ENCODE measurements around the gene IMMP2L. TPM values are rescaled to one million over a fixed set of nuclear protein-coding genes. Genes with fewer than 3 reads are reported as not detected.

The IMMP2L gene
- total and polyA plus RNA-seq, 2 of the 4 experiments (the other 2 are of a cell fraction), result 5.8 to 9.3 TPM

GRCh38 chr7:111063166-111063565 is 499.1 kb downstream of the IMMP2L start:
- dilution Hi-C loops (cut with HindIII; ENCODE audit: low sequenced_read_pairs, unreplicated experiment) (no loop called here), intact Hi-C loops (cut with micrococcal nuclease) (no loop called here), in situ Hi-C loops (cut with MboI; ENCODE audit: low sequenced_read_pairs) (no loop called here)
- ChIA-PET POLR2A (ENCODE audit: unreplicated experiment) (no interaction called here), CTCF (no interaction called here)
- TF ChIP-seq NFE2L2 (IDR thresholded peaks at IDR 0.05; ENCODE audit: low read depth, low read length) (no peak), CEBPB (IDR thresholded peaks at IDR 0.05; ENCODE audit: low read depth, low read length) (no peak), SMC3 (IDR thresholded peaks at IDR 0.05; ENCODE audit: low read depth, low read length) (no peak), RCOR1 (IDR thresholded peaks at IDR 0.05; ENCODE audit: insufficient replicate concordance, low read length) (no peak), POLR2A (IDR thresholded peaks at IDR 0.05; ENCODE audit: low read depth, low read length) (no peak), FOS (IDR thresholded peaks at IDR 0.05; ENCODE audit: low read depth, low read length) (no peak), CHD1 (IDR thresholded peaks at IDR 0.05; ENCODE audit: low read depth, low read length) (no peak), MAZ (IDR thresholded peaks at IDR 0.05; ENCODE audit: borderline replicate concordance, low read depth, low read length) (no peak), MXI1 (IDR thresholded peaks at IDR 0.05; ENCODE audit: borderline replicate concordance, low read depth, low read length) (no peak), RFX5 (IDR thresholded peaks at IDR 0.05; ENCODE audit: low read depth, low read length) (no peak), MAFK (IDR thresholded peaks at IDR 0.05; ENCODE audit: low read depth, low read length) (no peak), CTCF (conservative IDR thresholded peaks at IDR 0.05; ENCODE audit: low read depth, low read length) (no peak)
- TF ChIP-seq, protein P1, sequence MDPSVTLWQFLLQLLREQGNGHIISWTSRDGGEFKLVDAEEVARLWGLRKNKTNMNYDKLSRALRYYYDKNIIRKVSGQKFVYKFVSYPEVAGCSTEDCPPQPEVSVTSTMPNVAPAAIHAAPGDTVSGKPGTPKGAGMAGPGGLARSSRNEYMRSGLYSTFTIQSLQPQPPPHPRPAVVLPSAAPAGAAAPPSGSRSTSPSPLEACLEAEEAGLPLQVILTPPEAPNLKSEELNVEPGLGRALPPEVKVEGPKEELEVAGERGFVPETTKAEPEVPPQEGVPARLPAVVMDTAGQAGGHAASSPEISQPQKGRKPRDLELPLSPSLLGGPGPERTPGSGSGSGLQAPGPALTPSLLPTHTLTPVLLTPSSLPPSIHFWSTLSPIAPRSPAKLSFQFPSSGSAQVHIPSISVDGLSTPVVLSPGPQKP (IDR thresholded peaks at IDR 0.05; ENCODE audit: borderline replicate concordance, low read depth, low read length), result no peak
- H2BK5ac ChIP-seq (ENCODE audit: low read depth, low read length, poor library complexity, severe bottlenecking), result no peak overlapping the region
- H4K8ac ChIP-seq (ENCODE audit: low read depth in 2 of 2, low read length in 2 of 2), result no peak overlapping the region
- no peaks in the 10 kb centered on the region for H3K36me3 ChIP-seq (ENCODE audit: control insufficient read depth, insufficient read depth, low read length)
- no peaks in the 10 kb centered on the region for H3K27me3 ChIP-seq (ENCODE audit: control insufficient read depth, insufficient read depth, low read length)
- BruUV-seq (replicated peaks), result no TSS peak
- no peak overlapping the region for H3K14ac ChIP-seq (replicated peaks; ENCODE audit: low read depth, low read length)
- H3K27ac ChIP-seq (ENCODE audit: insufficient read depth, low read length), result no peak overlapping the region
- 82% methylated on average over 1 of the region's 1 CpG; no CpG with 5 or more reads in 1 of the 2 experiments for WGBS, 2 experiments (ENCODE audit: extremely low coverage in 2 of 2, insufficient read length in 1 of 2)
- H4K91ac ChIP-seq (ENCODE audit: insufficient read depth, low read depth, low read length), result no peak overlapping the region
- no peak overlapping the region for H3K4me3 ChIP-seq (ENCODE audit: insufficient read depth, low read depth, low read length)
- no peak overlapping the region for H2BK15ac ChIP-seq (ENCODE audit: low read depth, low read length)
- no peak overlapping the region for H3K4me2 ChIP-seq (ENCODE audit: low read depth, low read length)
- no peaks in the 10 kb centered on the region for H3K4me1 ChIP-seq (ENCODE audit: control insufficient read depth, insufficient read depth, low read length)
- peaks cover 5% of the 10 kb centered on the region; the same call in 1 of the 2 replicates for H3K9me3 ChIP-seq (ENCODE audit: control insufficient read depth, insufficient read depth, low read length)
- H3K56ac ChIP-seq (ENCODE audit: extremely low read depth, insufficient read depth, low read length), result no peak overlapping the region
- no peak overlapping the region for H2BK20ac ChIP-seq (ENCODE audit: low read depth, low read length)
- H3K79me1 ChIP-seq (ENCODE audit: low read depth in 1 of 2, low read length in 2 of 2), result no peaks in the 10 kb centered on the region
- H3K9me1 ChIP-seq (ENCODE audit: insufficient read depth, low read length), result no peaks in the 10 kb centered on the region
- ATAC-seq (ENCODE audit: low read depth) (no peak), DNase-seq (no peak)
- no peak overlapping the region for H4K5ac ChIP-seq (ENCODE audit: low read depth, low read length)
- no peak overlapping the region for H3K18ac ChIP-seq (ENCODE audit: low read depth, low read length)
- no peak overlapping the region for H3K9ac ChIP-seq (ENCODE audit: low read depth, low read length)
- no peak overlapping the region for H2AK5ac ChIP-seq (ENCODE audit: low read depth, low read length)
- no peak overlapping the region for H2AFZ ChIP-seq (replicated peaks; ENCODE audit: low read length, poor library complexity)
- H3K4ac ChIP-seq (ENCODE audit: low read depth, low read length), result no peak overlapping the region
- no peaks in the 10 kb centered on the region for H4K20me1 ChIP-seq (ENCODE audit: insufficient read depth, low read length)
- no peak overlapping the region for H2BK120ac ChIP-seq (ENCODE audit: low read depth, low read length)
- no peak overlapping the region for H2AK9ac ChIP-seq (replicated peaks; ENCODE audit: low read depth, low read length, poor library complexity)
- H3K23ac ChIP-seq (ENCODE audit: low read depth, low read length), result no peak overlapping the region
